Inferior parietal cortex (tissue), 1 donor: ENCODE measurements around the gene GSE1.

Source experiments
- DNase-seq: peaks from one replicate; pipeline ENCODE4 v3.0.0-alpha.2; 2016; ENCODE audit errors: extremely low spot score

The GSE1 gene

DNA sequence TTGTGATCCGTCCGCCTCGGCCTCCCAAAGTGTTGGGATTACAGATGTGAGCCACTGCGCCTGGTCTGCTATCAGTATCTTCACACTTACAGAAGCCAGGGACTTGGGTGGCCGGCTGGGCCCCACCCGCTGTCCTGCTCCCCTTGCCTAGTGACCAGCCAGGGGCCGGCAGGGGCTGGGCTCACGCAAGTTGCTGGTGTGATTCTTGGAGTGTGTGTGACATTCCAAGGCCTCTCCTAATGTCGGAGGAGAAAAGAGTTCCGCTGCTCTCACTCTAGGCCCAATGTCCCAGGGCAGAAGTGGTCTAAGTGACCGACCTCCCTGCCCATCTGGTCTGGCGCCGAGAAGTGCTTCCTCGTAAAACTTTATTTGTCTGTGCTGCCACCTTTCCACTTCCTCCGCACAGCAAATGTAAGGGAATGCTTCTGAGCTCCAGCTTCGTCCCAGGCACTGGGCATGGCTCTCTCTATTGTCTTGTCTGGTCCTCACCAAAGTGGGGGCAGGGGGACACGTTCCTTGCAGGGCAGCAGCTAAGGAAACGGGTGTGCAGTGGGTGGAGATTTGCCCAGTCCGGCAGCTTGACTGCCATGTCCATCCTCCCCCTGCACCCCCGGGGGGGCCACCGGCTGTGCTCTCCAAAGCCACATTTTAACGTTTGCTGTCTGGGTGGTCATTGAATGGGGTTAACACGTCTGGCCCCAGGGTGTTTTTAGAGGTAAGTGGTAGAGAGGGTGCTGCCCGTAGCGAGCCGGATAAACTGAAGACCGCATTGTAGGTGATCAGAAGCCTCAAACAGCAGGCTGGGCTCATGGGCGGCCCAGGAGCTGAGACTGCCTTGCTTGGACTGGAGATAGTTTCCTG is 7.8 kb upstream of the GSE1 start:
- DNase-seq, result no peak

- no peak for DNase-seq
Measured at GRCh38 chr16:85605912-85606841, 6.9 kb upstream of the GSE1 start.

DNA sequence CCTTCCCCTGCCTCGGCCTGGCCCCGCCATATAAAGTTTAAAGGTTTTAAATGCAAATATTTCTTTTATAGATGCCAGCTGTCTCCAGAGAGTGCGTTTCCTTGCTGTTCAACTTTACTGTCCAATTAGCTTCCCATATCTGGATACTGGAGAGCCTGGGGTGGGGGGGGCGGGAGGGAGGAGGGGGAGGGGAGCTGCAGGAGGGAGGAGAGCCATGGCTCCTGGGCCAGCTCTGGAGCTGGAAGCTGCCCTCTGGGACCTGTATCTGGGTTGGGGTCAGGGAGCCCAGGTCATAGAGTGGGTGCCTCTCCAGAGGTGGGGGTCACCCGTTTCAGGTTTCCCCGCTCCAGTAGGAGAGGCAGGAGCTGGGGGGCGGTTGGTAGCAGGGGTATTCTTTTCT is 6.2 kb upstream of the GSE1 start:
- no peak for DNase-seq

- no peak for DNase-seq
Measured at GRCh38 chr16:85607321-85607765, 5.8 kb upstream of the GSE1 start.

DNA sequence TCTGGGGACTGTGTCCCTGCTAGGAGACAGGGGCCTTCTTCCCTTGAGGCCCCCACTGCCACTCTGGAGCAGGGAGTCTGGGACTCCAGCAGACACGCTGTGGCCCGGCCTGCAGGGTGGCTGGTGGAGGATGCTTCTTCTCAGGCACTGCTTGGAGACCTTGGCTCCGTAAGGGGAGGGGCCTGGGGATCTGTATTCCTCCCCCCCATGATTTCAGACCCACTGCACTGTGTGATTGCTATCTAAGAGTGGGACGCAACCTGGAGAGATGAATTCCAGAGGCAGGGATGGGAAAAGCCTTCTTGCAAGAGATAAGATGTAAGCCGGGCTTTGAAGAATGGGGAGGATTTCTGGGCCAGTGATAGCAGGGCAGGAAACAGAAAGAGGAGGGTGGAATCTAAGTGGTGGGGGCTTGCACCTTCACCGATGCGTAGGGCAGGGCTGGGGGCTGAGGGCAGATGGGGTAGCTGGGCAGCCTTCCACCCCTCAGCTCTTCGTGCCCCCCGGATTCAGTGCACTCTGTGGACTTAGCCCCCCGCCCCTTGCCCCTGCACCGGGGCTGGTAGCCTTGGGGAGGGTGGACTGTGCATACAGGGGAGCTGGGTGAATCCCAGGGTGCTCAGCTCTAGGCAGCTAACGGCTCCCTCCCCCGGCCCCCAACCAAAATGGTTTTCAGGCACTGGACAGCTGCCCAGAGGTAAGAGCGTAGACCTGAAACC is 5.2 kb upstream of the GSE1 start:
- no peak for DNase-seq

GRCh38 chr16:85608515-85608885 is 4.6 kb upstream of the GSE1 start:
- no peak for DNase-seq

DNA sequence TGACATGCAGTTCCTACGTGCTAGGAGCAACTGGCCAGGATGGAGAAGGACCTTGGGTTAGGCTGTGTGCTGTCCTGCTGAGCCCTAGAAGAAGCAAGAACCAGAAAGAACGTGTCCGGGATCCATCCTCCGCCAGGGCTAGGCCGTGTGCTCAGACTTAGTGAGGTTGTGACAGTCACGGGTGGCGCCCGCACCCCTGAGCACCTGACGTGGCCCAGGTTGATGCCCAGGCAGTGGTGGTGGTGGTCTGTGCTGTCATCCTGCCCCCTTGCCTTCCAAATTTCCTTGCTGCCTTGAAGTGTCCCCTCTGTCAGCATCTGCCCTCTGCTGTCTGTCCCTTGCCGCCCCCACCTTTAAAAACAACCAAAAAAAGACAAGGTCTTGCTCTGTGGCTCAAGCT is 4.2 kb upstream of the GSE1 start:
- DNase-seq, result no peak

GRCh38 chr16:85609539-85609938 is 3.6 kb upstream of the GSE1 start:
- no peak for DNase-seq

- DNase-seq, result no peak
Measured at GRCh38 chr16:85610059-85610445, 3.1 kb upstream of the GSE1 start.

GRCh38 chr16:85610446-85611193 is 2.5 kb upstream of the GSE1 start:
- DNase-seq, result peak; percentile 93

DNA sequence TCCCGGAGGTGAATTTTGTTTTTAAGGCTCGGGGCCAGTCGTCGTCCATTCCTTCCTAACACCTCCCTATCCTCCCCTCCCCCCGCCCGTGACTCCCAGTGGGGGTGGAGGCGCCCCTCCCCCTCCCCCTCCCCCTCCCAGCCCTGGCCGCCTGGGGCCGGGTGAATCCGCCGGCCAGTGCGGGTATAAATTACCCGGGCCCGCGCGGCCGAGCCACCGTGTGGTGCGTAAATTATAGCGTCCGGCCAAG is 2.0 kb upstream of the GSE1 start:
- DNase-seq, result no peak

- peak; percentile 69 for DNase-seq
Measured at GRCh38 chr16:85611444-85612190, 1.5 kb upstream of the GSE1 start.

DNA sequence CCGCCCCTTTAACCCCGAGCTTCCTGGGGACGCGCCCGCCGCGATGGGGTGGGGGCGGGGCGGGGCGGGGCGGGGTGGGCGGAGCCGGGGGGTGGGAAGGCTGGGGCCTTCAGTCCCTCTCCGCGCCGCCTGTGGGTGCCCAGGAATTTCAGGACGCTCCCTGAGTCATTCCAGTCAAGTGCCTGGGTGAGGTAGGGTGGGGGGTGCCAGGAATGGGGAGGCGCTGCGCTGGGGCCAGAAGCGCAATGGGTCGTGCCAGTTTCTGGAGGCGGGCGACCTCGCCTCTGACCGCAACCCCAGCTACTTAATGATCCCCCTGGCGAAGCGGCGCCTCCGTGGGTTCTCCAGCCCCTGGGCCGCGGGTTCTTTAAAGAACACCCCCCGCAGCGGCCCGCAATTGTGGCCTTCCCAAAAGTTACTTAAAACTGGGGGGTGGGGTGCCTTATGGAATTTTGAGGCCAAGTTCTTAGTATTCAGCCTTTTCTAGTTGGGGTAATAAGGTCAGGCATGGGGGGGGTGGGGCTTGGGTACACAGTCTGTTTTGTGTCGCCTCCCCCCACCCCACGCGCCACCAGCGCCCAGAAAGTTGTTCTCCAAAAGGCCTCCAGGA is 826 bp upstream of the GSE1 start:
- no peak for DNase-seq

DNA sequence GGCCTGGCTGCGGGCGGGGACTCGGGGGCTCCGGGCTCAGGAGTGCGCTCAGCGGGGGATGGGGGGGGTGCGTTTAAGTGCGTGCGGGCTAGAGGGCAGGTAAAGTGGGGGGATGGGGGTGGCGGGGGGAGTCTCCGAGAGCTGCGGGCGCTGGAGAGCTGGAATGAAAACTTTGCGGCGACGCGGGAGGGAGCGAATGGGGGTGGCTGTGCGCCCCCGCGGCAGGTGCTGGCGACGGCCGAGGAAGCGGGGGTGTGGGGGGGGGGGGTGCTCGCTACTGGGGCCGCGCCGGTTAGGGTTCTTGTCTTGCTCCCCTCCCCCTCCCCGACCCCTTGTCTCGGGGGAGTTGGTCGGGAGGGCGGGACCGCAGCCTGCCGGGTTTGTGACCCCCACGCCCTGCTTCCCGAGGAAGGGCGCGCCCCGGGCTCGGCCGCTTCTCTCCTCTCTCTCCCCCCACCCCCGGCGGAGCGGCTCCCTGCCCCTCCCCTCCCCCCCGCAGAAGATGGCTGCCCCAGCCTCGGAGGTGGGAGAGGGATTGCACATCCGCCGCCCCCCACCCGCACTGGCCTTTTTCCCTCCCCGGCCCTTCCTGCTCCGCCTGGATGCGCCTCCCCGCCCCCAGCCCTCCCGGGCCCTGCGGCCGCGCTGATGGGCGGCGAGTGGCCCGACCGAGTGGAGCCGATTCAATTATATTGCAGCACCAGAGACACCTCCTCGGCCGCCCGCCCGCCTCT is 649 bp downstream of the GSE1 start:
- no peak for DNase-seq

GRCh38 chr16:85614338-85615013 is 1.4 kb downstream of the GSE1 start:
- no peak for DNase-seq

- no peak for DNase-seq
Measured at GRCh38 chr16:85615014-85615851, 2.1 kb downstream of the GSE1 start.

DNA sequence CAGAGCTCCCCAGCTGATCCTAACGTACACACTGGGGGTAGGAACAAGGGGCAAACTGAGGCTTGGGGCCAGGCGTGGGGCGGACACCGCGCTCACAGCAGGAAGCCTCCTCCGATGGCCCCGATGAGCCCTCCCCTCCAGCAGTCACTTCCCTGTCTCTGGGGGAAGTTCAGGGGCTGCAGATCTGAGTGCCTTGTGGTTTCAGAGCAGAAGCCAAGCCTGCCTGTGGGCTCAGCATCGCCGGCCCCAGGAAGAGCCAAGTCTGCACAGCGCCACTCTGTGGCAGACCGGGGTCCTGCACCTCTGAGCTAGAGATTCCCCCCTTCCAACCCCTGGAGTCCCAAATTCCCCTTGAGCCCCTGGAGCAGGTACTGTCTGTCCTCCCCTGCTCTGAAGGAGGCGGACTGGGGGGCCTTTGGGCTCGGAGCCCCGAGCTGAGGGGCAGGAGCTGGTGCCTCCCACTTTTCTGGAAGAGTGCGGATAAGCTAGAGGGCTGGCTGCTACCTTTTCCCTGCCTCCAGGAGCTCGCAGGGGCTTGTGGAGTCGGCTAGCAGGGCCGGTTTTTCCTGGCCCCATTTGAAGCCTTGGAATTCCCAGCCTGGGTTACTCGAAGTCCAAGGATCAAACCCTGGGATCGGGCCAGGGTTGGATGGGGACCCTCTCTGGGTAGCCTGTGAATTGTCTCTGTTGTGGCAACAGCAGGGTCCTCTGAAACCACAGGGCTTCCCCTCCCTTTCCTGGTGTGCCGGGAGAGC is 2.9 kb downstream of the GSE1 start:
- DNase-seq, result peak; percentile 77
